GM23248 (cell line): ENCODE results near the gene AP1G2.

Experiments
- EZH2 ChIP-seq: fragments of 200-600 bp; sonication (generic); IDR thresholded peaks from 2 replicates; pipeline ENCODE4 v1.6.1; 2018; ENCODE audit warnings: antibody characterized with exemption, mild to moderate bottlenecking; ENCODE audit not compliant: insufficient read depth, poor library complexity, severe bottlenecking
- EZH2phosphoT487 ChIP-seq: fragments of 200-600 bp; sonication (generic); IDR thresholded peaks from 2 replicates; pipeline ENCODE4 v1.6.1; 2018; ENCODE audit warnings: antibody characterized with exemption, moderate library complexity, mild to moderate bottlenecking, low read depth; ENCODE audit not compliant: insufficient read depth

- TF ChIP-seq EZH2 (no peak), EZH2phosphoT487 (no peak)
These were observed 28.8 kb downstream of the AP1G2 start for GRCh38 chr14:23538785-23539184.
